Stimulated activated naive CD8-positive, alpha-beta T cell treated with anti-CD3 and anti-CD28 coated beads, Interleukin-15, amount 100 ng/mL, for 72 hours (primary cell): ENCODE measurements around the gene ZNF775.

ENCODE experiments used
- ATAC-seq: fragments of 150-1000 bp; cut with Tn5 transposase; 2 replicates; pipeline ENCODE4 v1.10.0; 2021; ENCODE audit warnings: mild to moderate bottlenecking, moderate library complexity
- DNase-seq, 2 donors: peaks; one replicate each; pipeline ENCODE4 v3.0.0; 2021 to 2022
- H3K27ac Mint-ChIP-seq, 2 donors: one replicate each; pipeline ENCODE4 v1.8.0; 2022; ENCODE audit warnings: mild to moderate bottlenecking in 2 of 2, mixed read lengths in 2 of 2, moderate library complexity in 2 of 2
- H3K27me3 Mint-ChIP-seq: one replicate; pipeline ENCODE4 v1.8.0; 2022; ENCODE audit warnings: mixed read lengths
- H3K4me1 Mint-ChIP-seq: one replicate; pipeline ENCODE4 v1.8.0; 2022; ENCODE audit warnings: mild to moderate bottlenecking, mixed read lengths
- H3K4me3 Mint-ChIP-seq, 2 donors: one replicate each; pipeline ENCODE4 v1.8.0; 2022; ENCODE audit warnings: mild to moderate bottlenecking in 2 of 2, mixed read lengths in 2 of 2, moderate library complexity in 1 of 2
- H3K9me3 Mint-ChIP-seq, 2 donors: one replicate each; pipeline ENCODE4 v1.8.0; 2022; ENCODE audit warnings: mixed read lengths in 2 of 2

Gene ZNF775

GRCh38 chr7:150340875-150341262 lies 38.3 kb upstream of the ZNF775 start:
- H3K9me3 Mint-ChIP-seq: peaks cover 0 to 8% of the 10 kb centered on the region in 2 donors
- no peak for DNase-seq

GRCh38 chr7:150341263-150342120 lies 37.6 kb upstream of the ZNF775 start, which contains the start of gene RARRES2:
Gene RARRES2, minus strand, starts transcription at chr7:150341629. Its CDS starts 1,020 bp downstream, at chr7:150340609.
- ATAC-seq (no peak), DNase-seq (no peak)
- Mint-ChIP-seq H3K4me1 (peaks cover 33% of the 10 kb centered on the region), H3K4me3 (peak within 1 kb of the TSS; percentile 35 to 74), H3K27me3 (peaks cover 53% of the 10 kb centered on the region), H3K27ac (peak within 1 kb of the TSS in 1 of 2 donors; percentile 48), H3K9me3 (peaks cover 0 to 8% of the 10 kb centered on the region in 2 donors)

More at GRCh38 chr7:150340875-150341262, 38.3 kb upstream of the ZNF775 start:
- Mint-ChIP-seq H3K4me1 (peaks cover 33% of the 10 kb centered on the region), H3K4me3 (peak overlapping the region in 1 of 2 donors; percentile 74), H3K27me3 (peaks cover 47% of the 10 kb centered on the region), H3K27ac (no peak overlapping the region)
- peak; percentile 21 for ATAC-seq

GRCh38 chr7:150342121-150342408 lies 37.1 kb upstream of the ZNF775 start:
- Mint-ChIP-seq H3K27me3 (peaks cover 56% of the 10 kb centered on the region), H3K27ac (no peak overlapping the region), H3K4me3 (peak overlapping the region in 1 of 2 donors; percentile 57), H3K9me3 (peaks cover 0 to 8% of the 10 kb centered on the region in 2 donors), H3K4me1 (peaks cover 33% of the 10 kb centered on the region)
- ATAC-seq: no peak
- no peak for DNase-seq

- Mint-ChIP-seq H3K4me1 (peaks cover 33% of the 10 kb centered on the region), H3K9me3 (peaks cover 0 to 8% of the 10 kb centered on the region in 2 donors), H3K4me3 (no peak overlapping the region), H3K27me3 (peaks cover 56% of the 10 kb centered on the region), H3K27ac (no peak overlapping the region)
- ATAC-seq (no peak), DNase-seq (no peak)
Measured at GRCh38 chr7:150343225-150343624, 35.9 kb upstream of the ZNF775 start.

- peaks cover 0 to 8% of the 10 kb centered on the region in 2 donors for H3K9me3 Mint-ChIP-seq
- ATAC-seq: no peak
- H3K4me3 Mint-ChIP-seq: no peak overlapping the region
- H3K4me1 Mint-ChIP-seq: peaks cover 28% of the 10 kb centered on the region
- peaks cover 56% of the 10 kb centered on the region for H3K27me3 Mint-ChIP-seq
- no peak for DNase-seq
- H3K27ac Mint-ChIP-seq: no peak overlapping the region
Measured at GRCh38 chr7:150344299-150344698, 34.8 kb upstream of the ZNF775 start.

- no peak for DNase-seq
- ATAC-seq: no peak
- peaks cover 48% of the 10 kb centered on the region for H3K27me3 Mint-ChIP-seq
- no peak overlapping the region for H3K27ac Mint-ChIP-seq
- no peak overlapping the region for H3K4me3 Mint-ChIP-seq
- peaks cover 21% of the 10 kb centered on the region for H3K4me1 Mint-ChIP-seq
- peaks cover 0 to 8% of the 10 kb centered on the region in 2 donors for H3K9me3 Mint-ChIP-seq
Measured at GRCh38 chr7:150345012-150345411, 34.1 kb upstream of the ZNF775 start.

GRCh38 chr7:150346922-150347321 lies 32.2 kb upstream of the ZNF775 start:
- Mint-ChIP-seq H3K4me1 (peaks cover 3% of the 10 kb centered on the region), H3K27ac (no peak overlapping the region), H3K27me3 (peaks cover 29% of the 10 kb centered on the region), H3K9me3 (peaks cover 0 to 8% of the 10 kb centered on the region in 2 donors), H3K4me3 (no peak overlapping the region)
- no peak for ATAC-seq
- DNase-seq: no peak

GRCh38 chr7:150351587-150352194 lies 27.4 kb upstream of the ZNF775 start:
- Mint-ChIP-seq H3K4me3 (no peak overlapping the region), H3K4me1 (peaks cover 7% of the 10 kb centered on the region), H3K27me3 (peaks cover 1% of the 10 kb centered on the region), H3K9me3 (no peaks in the 10 kb centered on the region), H3K27ac (no peak overlapping the region)
- DNase-seq (no peak), ATAC-seq (no peak)

GRCh38 chr7:150355666-150356059 lies 23.5 kb upstream of the ZNF775 start:
- H3K27ac Mint-ChIP-seq: no peak overlapping the region
- ATAC-seq (no peak), DNase-seq (no peak)
- H3K4me3 Mint-ChIP-seq: no peak overlapping the region
- no peaks in the 10 kb centered on the region for H3K27me3 Mint-ChIP-seq
- H3K9me3 Mint-ChIP-seq: peaks cover 7 to 9% of the 10 kb centered on the region in 2 donors
- peaks cover 42% of the 10 kb centered on the region for H3K4me1 Mint-ChIP-seq

- ATAC-seq (no peak), DNase-seq (no peak)
- Mint-ChIP-seq H3K4me1 (peaks cover 42% of the 10 kb centered on the region), H3K27me3 (no peaks in the 10 kb centered on the region), H3K9me3 (peaks cover 7 to 9% of the 10 kb centered on the region in 2 donors), H3K4me3 (peak overlapping the region; percentile 9 to 39), H3K27ac (peak overlapping the region in 1 of 2 donors; percentile 14)
Measured at GRCh38 chr7:150356265-150356897, 22.7 kb upstream of the ZNF775 start.

GRCh38 chr7:150357270-150357669 lies 21.9 kb upstream of the ZNF775 start:
- Mint-ChIP-seq H3K27ac (peak overlapping the region in 1 of 2 donors; percentile 80), H3K4me3 (peak overlapping the region; percentile 72 to 79), H3K27me3 (no peaks in the 10 kb centered on the region), H3K9me3 (peaks cover 7 to 9% of the 10 kb centered on the region in 2 donors), H3K4me1 (peaks cover 42% of the 10 kb centered on the region)
- DNase-seq: peak; percentile 54 to 71
- peak; percentile 82 for ATAC-seq

- Mint-ChIP-seq H3K27me3 (no peaks in the 10 kb centered on the region), H3K9me3 (peaks cover 7 to 9% of the 10 kb centered on the region in 2 donors), H3K27ac (peak overlapping the region; percentile 51 to 80), H3K4me3 (peak overlapping the region; percentile 72 to 79), H3K4me1 (peaks cover 42% of the 10 kb centered on the region)
- ATAC-seq (peak; percentile 34), DNase-seq (peak in 1 of 2 donors; percentile 7)
Measured at GRCh38 chr7:150357771-150358427, 21.2 kb upstream of the ZNF775 start.

GRCh38 chr7:150358433-150358832 lies 20.7 kb upstream of the ZNF775 start:
- Mint-ChIP-seq H3K27ac (peak overlapping the region; percentile 10 to 51), H3K4me1 (peaks cover 42% of the 10 kb centered on the region), H3K27me3 (no peaks in the 10 kb centered on the region), H3K9me3 (peaks cover 7 to 9% of the 10 kb centered on the region in 2 donors), H3K4me3 (peak overlapping the region; percentile 72 to 79)
- DNase-seq (peak in 1 of 2 donors; percentile 57), ATAC-seq (peak; percentile 74)

GRCh38 chr7:150358988-150359621 lies 20.0 kb upstream of the ZNF775 start:
- H3K4me3 Mint-ChIP-seq: no peak overlapping the region
- H3K9me3 Mint-ChIP-seq: peaks cover 7 to 9% of the 10 kb centered on the region in 2 donors
- no peaks in the 10 kb centered on the region for H3K27me3 Mint-ChIP-seq
- peaks cover 47% of the 10 kb centered on the region for H3K4me1 Mint-ChIP-seq
- ATAC-seq (peak; percentile 39), DNase-seq (peak in 1 of 2 donors; percentile 18)
- peak overlapping the region; percentile 9 to 70 for H3K27ac Mint-ChIP-seq
